Cerebellar nuclear complex (tissue), 1 donor: ENCODE measurements around the gene MYO3B.
"Not testable (repeated sequence)": the region's sequence is repeated elsewhere in the genome, so short reads cannot be mapped to it uniquely, and the experiment has no call there.

Source experiments
- DNase-seq, 2 experiments: peaks; one replicate each; lab custom pipeline; 2025; lab: John Stamatoyannopoulos, UW

MYO3B gene

GRCh38 chr2:170509452-170510193 is 331.7 kb downstream of the MYO3B start:
- no peak for DNase-seq

- no peak for DNase-seq
Measured at GRCh38 chr2:170512266-170512665, 334.3 kb downstream of the MYO3B start.

- no peak for DNase-seq
Measured at GRCh38 chr2:170514140-170514539, 336.2 kb downstream of the MYO3B start.

- no peak for DNase-seq
Measured at GRCh38 chr2:170517538-170517937, 339.6 kb downstream of the MYO3B start.

GRCh38 chr2:170518911-170519310 is 341.0 kb downstream of the MYO3B start:
- DNase-seq, result no peak

GRCh38 chr2:170521299-170521698 is 343.4 kb downstream of the MYO3B start:
- no peak for DNase-seq

GRCh38 chr2:170523506-170523905 is 345.6 kb downstream of the MYO3B start:
- no peak for DNase-seq

GRCh38 chr2:170524828-170525565 is 347.1 kb downstream of the MYO3B start:
- no peak for DNase-seq

GRCh38 chr2:170525566-170525900 is 347.6 kb downstream of the MYO3B start:
- no peak for DNase-seq

GRCh38 chr2:170530284-170530745 is 352.4 kb downstream of the MYO3B start:
- DNase-seq, result no peak

- DNase-seq, result no peak
Measured at GRCh38 chr2:170530803-170531564, 353.0 kb downstream of the MYO3B start.

- DNase-seq, result no peak
Measured at GRCh38 chr2:170531876-170532275, 353.9 kb downstream of the MYO3B start.

- no peak for DNase-seq
Measured at GRCh38 chr2:170533156-170533555, 355.2 kb downstream of the MYO3B start.

GRCh38 chr2:170535552-170535951 is 357.6 kb downstream of the MYO3B start:
- no peak for DNase-seq

- DNase-seq, result no peak
Measured at GRCh38 chr2:170544817-170545216, 366.9 kb downstream of the MYO3B start.

GRCh38 chr2:170548304-170548703 is 370.4 kb downstream of the MYO3B start:
- DNase-seq, result no peak

- no peak for DNase-seq
Measured at GRCh38 chr2:170550501-170550900, 372.6 kb downstream of the MYO3B start.

GRCh38 chr2:170551899-170552298 is 374.0 kb downstream of the MYO3B start:
- not testable (repeated sequence) for DNase-seq

GRCh38 chr2:170553748-170554147 is 375.8 kb downstream of the MYO3B start:
- DNase-seq, result no peak

GRCh38 chr2:170554278-170554955 is 376.5 kb downstream of the MYO3B start:
- DNase-seq, result no peak

GRCh38 chr2:170562928-170563327 is 385.0 kb downstream of the MYO3B start:
- no peak for DNase-seq

- no peak for DNase-seq
Measured at GRCh38 chr2:170563401-170563800, 385.5 kb downstream of the MYO3B start.
